Stimulated activated CD4-positive, alpha-beta T cell treated with anti-CD3 and anti-CD28 coated beads, Interleukin-1b, Interleukin-23, amount 100 ng/mL, for 1 hour (primary cell): ENCODE measurements around the gene TCAF1.
"Not testable (repeated sequence)": the region's sequence is repeated elsewhere in the genome, so short reads cannot be mapped to it uniquely, and the experiment has no call there.

Experiments used
- DNase-seq, 2 donors: peaks; one replicate each; pipeline ENCODE4 v3.0.0-alpha.2; 2020; ENCODE audit warnings: low read depth in 2 of 2

The TCAF1 gene

DNA sequence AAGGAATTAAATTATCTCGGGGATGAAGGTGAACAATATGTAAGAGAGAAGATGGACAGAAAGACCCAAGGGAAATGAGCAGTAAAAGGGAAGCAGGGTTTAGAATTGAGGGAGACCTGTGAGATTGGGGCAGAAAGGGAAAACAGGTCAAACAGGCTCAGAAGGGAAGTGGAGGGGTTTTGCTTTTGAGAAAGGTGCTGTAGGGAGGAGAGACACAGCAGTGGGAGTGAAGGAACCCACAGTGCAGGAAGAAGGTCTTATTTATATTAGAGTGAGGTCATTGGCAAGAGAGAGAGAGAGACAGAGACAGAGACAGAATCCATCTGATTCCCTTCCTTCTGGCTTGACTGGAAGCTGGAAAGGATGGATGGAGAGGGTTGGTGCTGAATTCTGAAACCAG, 3.5 kb upstream of the TCAF1 start:
- no peak for DNase-seq

GRCh38 chr7:143902332-143902899, 440 bp upstream of the TCAF1 start:
- no peak for DNase-seq

DNA sequence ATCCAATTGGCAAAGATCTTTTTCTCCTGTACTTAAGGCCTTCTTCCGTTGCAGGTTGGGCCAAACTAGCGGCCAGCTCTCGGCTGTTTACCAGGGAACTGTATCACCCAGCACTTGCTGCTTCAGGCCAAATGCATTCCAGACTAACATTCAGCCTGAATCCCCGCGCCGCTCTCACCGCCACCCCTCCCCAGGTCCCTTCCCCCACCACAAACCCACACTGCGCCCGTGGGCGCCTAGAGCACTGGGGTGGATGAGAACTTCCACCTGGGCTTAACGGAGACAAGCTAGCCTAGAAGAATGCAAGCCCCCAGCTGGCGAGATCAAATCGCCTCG, 676 bp downstream of the TCAF1 start:
- no peak for DNase-seq

DNA sequence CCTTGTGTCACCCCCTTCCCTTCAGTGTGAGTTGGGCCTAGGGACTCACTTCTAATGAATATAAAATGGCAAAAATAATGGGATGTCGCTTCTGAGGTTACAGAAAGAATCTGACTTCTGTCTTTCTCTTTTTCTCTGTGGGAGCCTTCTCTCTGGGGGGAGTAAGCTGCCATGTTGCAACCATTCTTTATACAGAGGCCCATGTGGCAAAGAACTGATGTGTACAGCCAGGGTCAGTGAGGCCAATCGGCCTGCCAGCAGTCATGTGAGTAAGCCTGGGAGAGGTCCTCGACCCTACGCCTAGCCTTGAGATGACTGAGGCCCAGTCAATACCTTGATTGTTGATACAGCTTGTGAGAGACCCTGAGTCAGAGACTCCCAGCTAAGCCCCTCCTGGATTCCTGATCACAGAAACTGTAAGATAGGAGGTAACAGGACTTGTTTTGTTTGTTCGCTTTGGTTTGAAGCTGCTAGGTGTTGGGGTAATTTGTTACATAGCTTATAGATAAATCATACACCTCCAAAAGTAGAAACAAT, 1.7 kb downstream of the TCAF1 start:
- DNase-seq, result no peak

DNA sequence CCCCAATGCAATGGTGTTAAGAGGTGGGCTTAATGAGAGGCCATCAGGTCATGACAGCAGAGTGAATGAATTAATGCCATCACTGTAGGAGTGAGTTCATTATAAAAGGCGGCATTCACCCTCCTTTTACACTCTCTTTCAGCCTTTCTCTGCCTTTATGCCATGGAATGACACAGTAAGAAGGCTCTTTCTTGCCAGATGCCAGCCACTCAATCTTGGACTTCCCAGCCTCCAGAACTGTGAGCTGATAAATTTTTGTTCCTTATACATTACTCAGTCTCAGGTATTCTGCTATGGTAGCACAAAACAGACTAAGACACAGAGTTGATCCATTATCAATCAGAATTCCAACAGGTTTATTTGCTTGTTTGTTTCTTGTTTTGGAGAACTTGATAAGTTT, 3.2 kb downstream of the TCAF1 start:
- no peak for DNase-seq

DNA sequence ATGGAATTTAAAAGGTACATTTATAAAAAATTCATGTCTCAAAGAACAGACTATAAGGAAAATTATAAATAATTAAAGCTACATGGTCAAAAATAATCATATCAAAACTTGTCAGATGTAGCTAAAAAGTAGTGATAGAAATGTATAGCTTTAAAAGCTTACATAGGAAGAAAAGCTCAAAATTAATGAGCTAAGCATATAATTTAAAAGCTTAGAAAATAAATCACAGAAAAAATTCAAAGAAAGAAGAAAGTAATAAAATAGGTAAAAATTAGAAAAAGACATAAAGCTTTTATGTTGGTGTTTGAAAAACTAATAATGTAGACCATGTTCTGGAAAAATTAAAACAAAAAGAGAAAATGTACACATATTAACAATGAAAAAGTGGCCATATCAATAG, 5.3 kb downstream of the TCAF1 start:
- DNase-seq, result no peak

- DNase-seq, result no peak
Measured at GRCh38 chr7:143892527-143893300, 9.3 kb downstream of the TCAF1 start.

- DNase-seq, result no peak
Measured at GRCh38 chr7:143891457-143891856, 10.5 kb downstream of the TCAF1 start.

GRCh38 chr7:143890558-143890957, 11.4 kb downstream of the TCAF1 start:
- no peak for DNase-seq

DNA sequence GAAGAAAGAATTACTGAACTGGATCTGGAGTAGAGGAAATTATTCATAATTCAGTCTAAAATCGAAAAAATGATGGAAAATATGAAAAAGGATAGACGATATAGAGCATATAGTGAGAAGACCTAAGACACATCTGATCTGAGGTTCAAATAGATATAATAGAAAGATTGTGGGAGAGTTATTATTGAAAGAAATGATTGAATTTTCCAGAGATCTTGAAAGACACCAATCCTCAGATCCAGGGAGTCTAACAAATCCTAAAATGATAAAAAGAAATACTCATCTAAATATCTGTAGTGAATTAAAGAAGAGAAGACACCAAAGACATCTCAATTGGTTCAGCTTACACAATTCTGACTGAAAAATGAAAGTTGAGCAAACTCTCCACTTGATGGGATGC, 12.9 kb downstream of the TCAF1 start:
- no peak for DNase-seq

DNA sequence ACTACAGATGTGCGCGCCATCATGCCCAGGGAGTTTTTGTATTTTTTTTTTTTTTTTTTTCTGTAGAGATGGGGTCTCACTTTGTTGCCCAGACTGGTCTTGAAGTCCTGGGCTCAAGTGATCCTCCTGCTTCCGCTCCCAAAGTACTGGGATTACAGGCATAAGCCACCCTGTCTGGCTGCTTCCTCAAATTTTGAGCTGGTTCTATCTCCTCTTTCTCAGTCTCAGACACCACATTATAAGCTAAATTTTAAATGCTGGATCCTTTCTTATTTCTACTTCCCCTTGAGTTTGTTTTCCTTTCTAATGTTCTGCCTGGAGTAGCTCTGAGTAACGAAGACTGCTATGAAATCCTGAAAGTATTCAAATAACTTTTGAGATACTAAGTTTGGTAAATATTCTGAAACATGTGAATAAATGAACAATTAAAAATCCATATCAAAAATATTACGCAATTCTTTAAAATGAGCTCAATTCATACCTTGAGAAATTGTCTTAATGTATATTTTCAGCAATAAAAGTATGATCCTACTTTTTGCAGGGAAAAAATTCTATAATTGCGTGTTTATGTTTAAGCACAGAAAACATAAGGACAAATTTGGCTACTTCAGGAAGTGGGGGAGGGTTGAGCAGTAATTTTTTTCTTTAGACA, 15.0 kb downstream of the TCAF1 start:
- DNase-seq, result no peak

- no peak for DNase-seq
Measured at GRCh38 chr7:143885951-143886350, 16.0 kb downstream of the TCAF1 start.

DNA sequence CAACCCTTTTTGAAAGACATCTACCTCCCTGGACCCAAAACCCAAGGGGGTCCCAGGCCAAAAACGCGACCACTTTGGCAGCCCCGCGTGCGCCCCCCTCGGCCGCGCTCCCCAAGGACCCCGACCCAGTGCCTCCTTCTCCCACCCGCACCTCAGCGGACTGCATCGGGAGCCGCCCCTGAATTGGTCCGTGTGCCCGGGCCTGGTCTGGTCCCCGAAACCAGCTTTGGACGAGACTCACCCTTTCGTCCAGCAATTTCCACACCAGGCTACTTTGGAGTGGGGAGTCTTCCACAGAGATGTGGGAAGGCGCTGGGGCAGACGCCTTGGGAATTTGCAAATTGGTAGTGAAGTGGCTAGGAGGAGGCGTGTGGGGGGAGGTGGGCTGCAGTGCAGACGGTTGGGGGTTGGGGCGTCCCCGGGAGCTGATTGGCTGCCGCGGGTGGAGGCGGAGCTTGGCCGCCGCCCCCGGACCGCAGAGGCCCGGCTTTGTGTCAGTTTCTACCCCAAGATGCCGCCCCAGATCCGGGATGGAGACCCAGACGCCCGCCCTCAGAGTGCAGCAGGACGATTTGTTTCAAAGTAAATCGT, 16.9 kb downstream of the TCAF1 start:
- no peak for DNase-seq

GRCh38 chr7:143884241-143884968, 17.6 kb downstream of the TCAF1 start:
- DNase-seq, result no peak

- no peak for DNase-seq
Measured at GRCh38 chr7:143882604-143883078, 19.3 kb downstream of the TCAF1 start.

GRCh38 chr7:143882020-143882603, 19.9 kb downstream of the TCAF1 start:
- no peak for DNase-seq

DNA sequence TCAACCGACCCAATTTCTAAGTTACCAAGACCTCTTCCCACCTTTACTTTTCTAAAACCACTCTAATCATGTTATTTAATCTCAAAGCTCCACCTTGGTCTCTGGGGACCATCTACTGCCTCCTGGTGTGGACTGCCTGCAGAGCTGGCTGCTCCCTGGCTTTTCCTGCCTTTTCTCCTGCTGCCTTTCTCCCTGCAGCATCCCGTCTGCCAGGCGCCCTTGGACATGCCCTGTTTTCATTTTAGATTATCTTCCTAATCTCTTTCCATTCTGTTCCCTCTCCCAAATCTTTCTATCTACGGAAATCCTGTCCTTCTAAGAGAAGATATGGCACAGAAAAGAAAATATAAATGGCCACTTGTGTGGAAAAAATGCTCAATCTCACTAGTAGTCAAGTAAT, 23.1 kb downstream of the TCAF1 start:
- DNase-seq, result no peak

DNA sequence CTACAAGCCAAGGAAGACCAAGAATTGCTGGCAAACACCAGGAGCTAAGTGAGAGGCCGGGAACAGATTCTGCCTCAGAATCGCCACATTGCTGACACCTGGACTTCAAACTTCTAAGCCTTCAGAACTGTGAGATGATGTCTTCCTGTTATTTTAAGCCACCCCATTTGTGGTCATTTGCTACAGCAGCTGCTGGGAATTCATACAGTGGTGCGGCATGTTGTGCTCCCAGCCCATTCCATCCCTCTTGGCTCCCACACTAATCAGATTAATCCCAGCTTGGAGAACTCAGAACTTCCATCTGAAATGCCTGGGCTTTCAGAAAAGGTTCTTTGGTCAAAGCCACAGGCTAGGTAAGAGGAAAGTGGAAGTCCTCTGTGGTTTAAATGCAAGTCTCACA, 24.9 kb downstream of the TCAF1 start:
- no peak for DNase-seq

GRCh38 chr7:143876218-143876617, 25.8 kb downstream of the TCAF1 start:
- DNase-seq, result no peak

GRCh38 chr7:143873242-143873641, 28.7 kb downstream of the TCAF1 start:
- DNase-seq, result not testable (repeated sequence)

DNA sequence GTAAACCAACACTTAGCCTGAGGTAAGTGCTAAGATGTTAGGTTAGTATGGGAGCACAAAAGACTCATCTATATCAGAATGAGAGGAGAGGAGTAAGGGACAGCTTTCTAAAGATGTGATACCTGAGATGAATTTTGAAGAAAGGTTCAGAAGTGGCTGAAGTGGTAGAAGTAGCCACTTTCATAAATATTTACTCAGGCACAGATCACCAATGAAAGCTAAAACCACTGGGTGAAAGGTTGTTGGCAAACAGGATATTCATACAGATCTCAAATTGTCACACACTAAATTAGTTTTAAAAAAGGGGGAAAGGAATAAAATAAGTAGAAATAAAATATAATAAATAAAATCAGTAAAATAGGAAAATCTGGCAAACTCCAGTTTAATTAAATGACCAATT, 30.4 kb downstream of the TCAF1 start:
- DNase-seq, result not testable (repeated sequence)
